A549 (cell line): Measurements from ENCODE around the gene ABHD13.

Experiments
- BHLHE40 ChIP-seq: IDR thresholded peaks from 2 replicates; pipeline ENCODE4 v1.6.1; 2012; ENCODE audit warnings: low read depth, low read length, inconsistent platforms
- KDM1A ChIP-seq: fragments of 200-600 bp; sonication (generic); IDR thresholded peaks from 2 replicates; pipeline ENCODE4 v1.6.1; 2016; ENCODE audit warnings: low read depth, mild to moderate bottlenecking
- TF ChIP-seq, protein P1 (sequence below): fragments of >200 bp; sonication (Bioruptor Twin); formaldehyde crosslinking; IDR thresholded peaks from 3 replicates; pipeline ENCODE4 v1.5.1; 2016

DNA sequence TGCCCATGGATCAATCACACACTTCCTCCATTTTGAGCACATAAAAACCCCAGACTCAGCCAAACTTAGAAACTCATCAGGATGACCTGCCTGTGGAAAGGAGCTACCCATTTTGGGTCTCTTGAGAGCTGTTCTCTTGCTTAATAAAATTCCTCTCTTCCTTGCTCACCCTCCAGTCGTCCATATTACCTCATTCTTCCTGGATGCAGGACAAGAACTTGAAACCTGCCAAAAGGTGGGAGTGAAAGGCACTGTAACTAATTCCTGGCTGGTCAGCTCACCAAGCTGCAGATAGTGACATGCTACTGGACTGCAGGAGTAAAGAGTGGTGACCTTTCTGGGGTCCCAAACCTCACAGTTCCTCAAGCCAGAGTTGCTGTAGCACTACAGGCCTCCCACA is 23.0 kb upstream of the ABHD13 start:
- TF ChIP-seq, protein P1, sequence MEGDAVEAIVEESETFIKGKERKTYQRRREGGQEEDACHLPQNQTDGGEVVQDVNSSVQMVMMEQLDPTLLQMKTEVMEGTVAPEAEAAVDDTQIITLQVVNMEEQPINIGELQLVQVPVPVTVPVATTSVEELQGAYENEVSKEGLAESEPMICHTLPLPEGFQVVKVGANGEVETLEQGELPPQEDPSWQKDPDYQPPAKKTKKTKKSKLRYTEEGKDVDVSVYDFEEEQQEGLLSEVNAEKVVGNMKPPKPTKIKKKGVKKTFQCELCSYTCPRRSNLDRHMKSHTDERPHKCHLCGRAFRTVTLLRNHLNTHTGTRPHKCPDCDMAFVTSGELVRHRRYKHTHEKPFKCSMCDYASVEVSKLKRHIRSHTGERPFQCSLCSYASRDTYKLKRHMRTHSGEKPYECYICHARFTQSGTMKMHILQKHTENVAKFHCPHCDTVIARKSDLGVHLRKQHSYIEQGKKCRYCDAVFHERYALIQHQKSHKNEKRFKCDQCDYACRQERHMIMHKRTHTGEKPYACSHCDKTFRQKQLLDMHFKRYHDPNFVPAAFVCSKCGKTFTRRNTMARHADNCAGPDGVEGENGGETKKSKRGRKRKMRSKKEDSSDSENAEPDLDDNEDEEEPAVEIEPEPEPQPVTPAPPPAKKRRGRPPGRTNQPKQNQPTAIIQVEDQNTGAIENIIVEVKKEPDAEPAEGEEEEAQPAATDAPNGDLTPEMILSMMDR, result no peak
- TF ChIP-seq BHLHE40 (no peak), KDM1A (no peak)
